Activated T-helper 9 cell treated with anti-CD3 and anti-CD28 coated beads, Interleukin-2, amount 50 U/mL, for 16 hours (primary cell): ENCODE data around the gene TMEM107.

Experiments used
- DNase-seq: peaks from one replicate; pipeline ENCODE4 v3.0.0-alpha.2; 2020; ENCODE audit warnings: low read depth

The TMEM107 gene

DNA sequence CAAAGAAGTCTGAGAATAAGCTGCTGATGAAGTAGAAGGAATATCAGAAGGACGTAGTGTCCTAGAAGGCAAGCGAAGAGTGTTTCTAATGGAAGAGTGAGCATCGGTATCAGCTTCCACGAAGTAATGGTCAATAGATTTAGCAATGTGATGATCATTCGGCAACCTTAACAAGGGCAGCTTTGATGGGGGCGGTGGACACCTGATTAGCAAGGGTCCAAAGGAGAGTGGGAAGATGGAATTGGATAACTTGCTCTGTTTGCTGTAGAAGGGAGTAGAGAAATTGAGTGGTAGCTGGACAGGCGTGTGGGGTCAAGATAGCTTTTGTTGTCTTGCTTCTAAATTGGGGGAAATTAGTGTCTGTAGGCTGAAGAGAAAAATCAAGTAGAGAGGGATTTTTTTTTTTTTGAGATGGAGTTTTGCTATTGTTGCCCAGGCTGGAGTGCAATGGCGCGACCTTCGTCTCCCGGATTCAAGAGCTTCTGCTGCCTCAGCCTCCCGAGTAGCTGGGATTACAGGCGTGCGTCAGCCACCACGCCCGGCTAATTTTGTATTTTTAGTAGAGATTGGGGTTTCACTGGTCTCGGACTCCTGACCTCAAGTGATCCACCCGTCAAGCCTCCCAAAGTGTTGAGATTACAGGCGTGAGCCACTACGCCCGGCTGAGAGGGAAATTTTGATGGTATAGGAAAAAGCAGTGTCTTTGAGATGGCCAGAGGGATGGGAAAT, 38.4 kb downstream of the TMEM107 start:
- no peak for DNase-seq

GRCh38 chr17:8133941-8134340, 42.2 kb downstream of the TMEM107 start:
- DNase-seq, result no peak

- DNase-seq, result no peak
Measured at GRCh38 chr17:8133399-8133798, 42.8 kb downstream of the TMEM107 start.

- DNase-seq, result no peak
Measured at GRCh38 chr17:8131844-8132441, 44.2 kb downstream of the TMEM107 start.

DNA sequence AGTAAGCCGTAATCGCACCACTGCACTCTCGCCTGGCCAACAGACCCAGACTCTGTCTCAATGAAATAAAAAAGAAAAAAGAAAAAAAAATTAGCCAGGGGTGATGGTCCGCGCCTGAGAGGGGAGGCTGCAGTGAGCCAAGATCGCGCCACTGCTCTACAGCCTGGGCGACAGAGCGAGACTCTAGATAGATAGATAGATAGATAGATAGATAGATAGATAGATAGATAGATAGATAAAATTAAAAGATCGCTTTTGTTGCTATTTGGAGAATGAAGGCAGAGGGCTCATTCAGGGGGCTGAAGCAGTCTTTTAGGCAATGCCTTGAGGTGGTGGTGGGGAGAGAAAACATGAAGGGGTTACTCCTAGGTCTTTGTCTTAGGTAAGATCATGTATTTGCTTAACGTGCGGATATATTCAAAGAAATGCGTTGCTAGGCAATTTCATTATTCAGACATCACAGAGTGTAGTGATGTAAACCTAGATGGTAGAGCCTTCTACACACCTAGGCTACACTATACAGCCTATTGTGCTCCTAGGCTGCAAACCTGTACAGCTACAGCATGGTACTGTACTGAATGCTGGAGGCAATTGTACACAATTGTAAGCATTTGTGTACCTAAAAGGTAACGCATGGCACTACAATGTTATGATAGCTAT, 47.9 kb downstream of the TMEM107 start:
- no peak for DNase-seq

DNA sequence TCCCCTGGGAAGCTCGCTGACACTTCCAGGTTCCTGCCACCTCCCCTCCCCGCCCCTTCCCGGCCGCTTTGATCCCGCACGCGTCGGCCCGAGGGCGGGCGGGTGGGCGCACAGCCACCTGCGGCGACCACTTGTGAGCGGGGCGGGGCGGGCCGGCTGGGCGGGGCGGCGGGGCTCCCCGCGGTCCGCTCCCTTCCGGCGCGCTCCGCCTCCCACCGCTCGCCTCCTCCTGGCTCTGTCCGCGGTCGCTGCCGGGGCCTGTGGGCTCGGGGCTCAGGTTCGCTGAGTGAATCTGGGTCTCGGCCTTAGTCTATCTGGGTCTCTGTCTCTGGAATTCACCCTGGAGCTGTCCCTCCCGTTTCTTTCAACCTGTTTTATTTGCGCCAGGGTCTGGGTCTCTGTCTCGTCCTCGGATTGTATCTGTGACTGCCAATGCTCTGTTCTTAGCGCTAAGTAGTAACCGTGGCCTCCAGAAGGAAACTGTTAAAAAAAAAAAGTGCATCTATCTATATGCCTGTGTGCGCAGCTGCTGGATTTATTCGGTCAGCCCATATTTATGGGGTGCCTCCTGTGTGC, 49.6 kb downstream of the TMEM107 start:
- DNase-seq, result no peak

GRCh38 chr17:8125947-8126490, 50.2 kb downstream of the TMEM107 start:
- DNase-seq, result no peak

- peak; percentile 80 for DNase-seq
Measured at GRCh38 chr17:8125154-8125946, 50.8 kb downstream of the TMEM107 start.

GRCh38 chr17:8124350-8125153, 51.6 kb downstream of the TMEM107 start:
- DNase-seq, result no peak

- DNase-seq, result no peak
Measured at GRCh38 chr17:8123695-8124349, 52.4 kb downstream of the TMEM107 start, which contains the start of gene HES7. Gene HES7, minus strand, starts transcription at chr17:8124106. Its CDS starts 22 bp downstream, at chr17:8124084.

DNA sequence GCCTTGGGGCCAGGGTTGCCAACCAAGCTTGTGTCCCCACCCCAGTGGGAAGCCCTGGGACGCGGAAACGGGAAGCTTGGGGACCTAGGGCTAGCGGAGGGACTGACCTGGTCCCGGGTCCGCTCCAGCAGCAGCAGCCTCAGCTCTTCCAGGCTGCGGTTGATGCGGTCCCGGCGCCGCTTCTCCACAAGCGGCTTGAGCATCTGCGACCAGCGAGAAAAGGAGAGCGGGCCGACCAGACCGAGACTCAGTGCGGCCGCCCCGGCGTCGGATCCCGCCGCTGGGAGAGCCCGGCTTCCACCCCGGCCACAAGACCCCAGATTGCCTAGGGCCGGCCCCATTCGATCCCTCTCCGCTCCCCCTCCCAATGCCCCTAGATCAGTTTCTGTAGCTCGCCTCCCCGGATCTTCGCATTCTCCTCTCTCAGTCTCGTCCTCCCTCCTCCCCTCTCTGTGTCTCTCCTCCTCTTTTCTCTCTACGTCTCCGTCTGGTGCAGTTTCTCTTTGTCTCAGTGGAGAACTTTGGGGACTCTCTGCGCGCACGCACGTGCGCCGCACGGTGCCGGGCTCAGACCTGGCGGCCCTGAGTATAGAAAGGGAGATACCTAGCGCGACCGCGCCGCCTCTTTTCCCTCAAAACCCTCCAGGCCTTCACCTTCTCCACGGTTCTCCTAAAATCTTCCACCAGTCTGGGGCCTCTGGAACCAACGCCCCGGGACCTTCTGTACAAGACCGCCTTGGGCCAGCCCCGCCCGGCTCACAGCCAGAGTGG, 53.1 kb downstream of the TMEM107 start:
- no peak for DNase-seq
